Calu3 (cell line): ENCODE results near the gene DLGAP4. TPM values are rescaled to one million over a fixed set of nuclear protein-coding genes. Genes with fewer than 3 reads are reported as not detected.

Experiments used
- BruUV-seq: library from RNA; stranded (reverse); fragments of 400-500 nt; replicated peaks from 2 replicates; lab custom pipeline; 2021; lab: Mats Ljungman, UMichigan
- CTCF ChIA-PET: fragments of 300-600 bp; sonication (Branson Sonifier 250); formaldehyde crosslinking; loops from one replicate; lab custom pipeline; 2022; ENCODE audit warnings: antibody characterized with exemption; lab: Charles Lee
- DNase-seq: peaks from one replicate; pipeline ENCODE4 v3.0.0; 2022
- H3K27ac Mint-ChIP-seq: one replicate; pipeline ENCODE4 v1.8.0; 2022; ENCODE audit warnings: mixed read lengths; ENCODE audit not compliant: unreplicated experiment
- H3K27me3 Mint-ChIP-seq: one replicate; pipeline ENCODE4 v1.8.0; 2022; ENCODE audit warnings: mixed read lengths; ENCODE audit not compliant: unreplicated experiment
- H3K36me3 Mint-ChIP-seq: one replicate; pipeline ENCODE4 v1.8.0; 2022; ENCODE audit warnings: mild to moderate bottlenecking, moderate library complexity, mixed read lengths; ENCODE audit not compliant: insufficient read depth, unreplicated experiment
- H3K4me1 Mint-ChIP-seq: one replicate; pipeline ENCODE4 v1.8.0; 2022; ENCODE audit warnings: mild to moderate bottlenecking, low read depth, mixed read lengths; ENCODE audit not compliant: unreplicated experiment
- H3K4me3 Mint-ChIP-seq: one replicate; pipeline ENCODE4 v1.8.0; 2022; ENCODE audit warnings: mild to moderate bottlenecking, low read depth, moderate library complexity, mixed read lengths; ENCODE audit not compliant: unreplicated experiment
- H3K9me3 Mint-ChIP-seq: one replicate; pipeline ENCODE4 v1.8.0; 2022; ENCODE audit warnings: low read depth, mixed read lengths; ENCODE audit not compliant: unreplicated experiment
- intact Hi-C: fragments of 100-400 bp; cut with micrococcal nuclease; formaldehyde crosslinking; loops from one replicate; pipeline ENCODE4 v1.10.0; 2022; ENCODE audit not compliant: unreplicated experiment
- total RNA-seq: library from RNA; stranded (reverse); gene quantifications from 2 replicates; pipeline ENCODE4 v1.2.3, GENCODE V29; 2022
- TF ChIP-seq, protein P1 (sequence below): fragments of 200-600 bp; IDR thresholded peaks from one replicate; pipeline ENCODE4 v1.8.0; 2022; ENCODE audit warnings: antibody characterized with exemption; ENCODE audit not compliant: unreplicated experiment

The DLGAP4 gene
- total RNA-seq, 1 experiment from 2014 or later, result 66.4 TPM

DNA sequence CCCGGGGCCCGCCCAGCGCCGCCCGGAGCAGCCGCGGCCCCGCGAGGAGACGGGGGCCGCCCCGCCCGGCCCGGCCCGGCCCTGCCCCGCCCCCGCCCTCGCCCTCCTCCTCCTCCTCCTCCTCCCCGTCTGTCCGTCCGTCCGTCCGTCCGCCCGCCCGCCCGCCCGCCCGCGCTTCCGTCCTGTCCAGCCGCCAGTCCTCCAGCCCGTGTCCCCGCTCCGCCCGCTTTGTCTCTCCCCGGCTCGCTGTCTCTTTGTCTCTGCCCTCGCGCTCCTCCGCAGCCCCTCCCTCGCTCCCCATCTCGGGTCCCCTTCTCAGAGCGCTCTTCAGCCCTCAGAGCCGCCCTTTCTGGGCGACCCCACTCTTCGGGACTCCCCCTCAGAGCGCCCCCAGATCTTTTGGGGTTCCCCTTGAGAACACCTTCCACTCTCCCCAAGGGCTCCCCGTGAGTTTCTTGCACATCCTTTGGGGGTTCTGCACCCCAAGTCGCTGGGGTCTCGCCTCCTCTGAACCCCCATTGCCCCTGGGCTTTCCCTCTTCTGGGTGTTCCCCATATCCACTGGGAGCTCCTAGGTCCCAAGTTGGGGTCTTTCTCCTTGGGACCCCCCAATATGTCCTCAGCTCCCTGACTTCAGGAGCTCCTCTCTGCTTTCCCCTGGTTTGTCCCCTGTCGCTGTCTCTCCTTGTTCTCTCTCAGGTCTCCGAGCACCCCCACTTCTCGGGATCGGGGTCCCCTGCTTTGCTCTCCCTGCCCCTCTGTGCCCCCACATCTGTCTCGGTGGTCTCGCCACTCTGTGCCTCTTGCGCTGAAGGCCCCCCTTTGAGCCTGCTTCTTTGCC is 155.7 kb downstream of the DLGAP4 start:
- CTCF ChIA-PET, result interaction anchor here (0.7 kb wide), 1 partner anchor 29 kb away, joined by 3 read pairs; no protein-coding TSS in a partner anchor
- BruUV-seq, result no TSS peak
- DNase-seq, result peak; percentile 51
- Mint-ChIP-seq H3K4me1 (peaks cover 49% of the 10 kb centered on the region), H3K27ac (peak overlapping the region; percentile 92), H3K4me3 (peak overlapping the region; percentile 99), H3K9me3 (no peaks in the 10 kb centered on the region), H3K36me3 (peaks cover 31% of the 10 kb centered on the region), H3K27me3 (peaks cover 2% of the 10 kb centered on the region)
- TF ChIP-seq, protein P1, sequence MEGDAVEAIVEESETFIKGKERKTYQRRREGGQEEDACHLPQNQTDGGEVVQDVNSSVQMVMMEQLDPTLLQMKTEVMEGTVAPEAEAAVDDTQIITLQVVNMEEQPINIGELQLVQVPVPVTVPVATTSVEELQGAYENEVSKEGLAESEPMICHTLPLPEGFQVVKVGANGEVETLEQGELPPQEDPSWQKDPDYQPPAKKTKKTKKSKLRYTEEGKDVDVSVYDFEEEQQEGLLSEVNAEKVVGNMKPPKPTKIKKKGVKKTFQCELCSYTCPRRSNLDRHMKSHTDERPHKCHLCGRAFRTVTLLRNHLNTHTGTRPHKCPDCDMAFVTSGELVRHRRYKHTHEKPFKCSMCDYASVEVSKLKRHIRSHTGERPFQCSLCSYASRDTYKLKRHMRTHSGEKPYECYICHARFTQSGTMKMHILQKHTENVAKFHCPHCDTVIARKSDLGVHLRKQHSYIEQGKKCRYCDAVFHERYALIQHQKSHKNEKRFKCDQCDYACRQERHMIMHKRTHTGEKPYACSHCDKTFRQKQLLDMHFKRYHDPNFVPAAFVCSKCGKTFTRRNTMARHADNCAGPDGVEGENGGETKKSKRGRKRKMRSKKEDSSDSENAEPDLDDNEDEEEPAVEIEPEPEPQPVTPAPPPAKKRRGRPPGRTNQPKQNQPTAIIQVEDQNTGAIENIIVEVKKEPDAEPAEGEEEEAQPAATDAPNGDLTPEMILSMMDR, result no peak
- intact Hi-C loops, result no loop called here

DNA sequence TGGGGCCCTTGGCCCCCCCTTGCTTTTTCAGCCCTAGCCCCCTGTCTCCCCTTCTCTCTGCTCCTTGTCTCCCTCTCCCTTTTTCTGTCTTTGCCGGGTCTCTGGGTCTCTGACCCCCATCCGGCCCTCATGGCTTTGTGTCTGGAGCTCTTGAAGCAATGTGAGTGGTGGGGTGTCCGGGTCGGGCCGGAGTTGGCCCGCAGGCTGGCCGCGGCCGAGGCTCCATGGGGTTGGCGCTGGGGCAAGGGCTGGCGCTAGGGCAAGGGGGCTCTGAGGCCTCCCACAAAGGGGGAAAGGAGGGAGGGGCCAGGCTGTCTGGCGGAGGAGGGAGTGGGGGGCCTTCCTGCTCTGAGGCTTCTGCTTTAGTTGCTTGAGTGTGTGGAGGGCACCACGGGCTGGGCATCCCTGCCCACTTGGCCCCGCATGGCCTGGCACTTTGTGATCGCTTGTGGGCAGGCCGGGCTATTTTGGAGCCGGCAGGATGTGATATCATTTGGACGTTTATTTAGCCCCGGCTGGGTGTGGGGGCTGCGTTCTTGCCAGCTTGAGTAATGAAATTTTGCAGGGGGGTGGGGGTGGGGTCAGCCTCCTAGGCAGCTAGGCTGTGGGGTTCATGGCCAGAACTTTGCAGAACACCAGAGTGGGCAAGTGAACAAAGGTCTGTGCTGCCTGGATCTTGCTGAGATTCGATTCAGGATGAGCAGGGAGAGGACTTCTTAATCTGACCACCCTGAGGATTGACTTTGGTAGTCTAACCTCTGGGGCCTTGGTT is 156.5 kb downstream of the DLGAP4 start:
- peaks cover 57% of the 10 kb centered on the region for H3K4me1 Mint-ChIP-seq
- BruUV-seq, result no TSS peak
- intact Hi-C loops, result no loop called here
- peaks cover 33% of the 10 kb centered on the region for H3K36me3 Mint-ChIP-seq
- H3K27me3 Mint-ChIP-seq, result no peaks in the 10 kb centered on the region
- peak overlapping the region; percentile 92 for H3K27ac Mint-ChIP-seq
- CTCF ChIA-PET, result interaction anchor here (0.6 to 0.7 kb wide), 2 partner anchors 28 to 108 kb away, joined by 3 to 4 read pairs; no protein-coding TSS in a partner anchor
- TF ChIP-seq, protein P1, result no peak
- peak; percentile 42 for DNase-seq
- H3K4me3 Mint-ChIP-seq, result peak overlapping the region; percentile 99
- H3K9me3 Mint-ChIP-seq, result no peaks in the 10 kb centered on the region

DNA sequence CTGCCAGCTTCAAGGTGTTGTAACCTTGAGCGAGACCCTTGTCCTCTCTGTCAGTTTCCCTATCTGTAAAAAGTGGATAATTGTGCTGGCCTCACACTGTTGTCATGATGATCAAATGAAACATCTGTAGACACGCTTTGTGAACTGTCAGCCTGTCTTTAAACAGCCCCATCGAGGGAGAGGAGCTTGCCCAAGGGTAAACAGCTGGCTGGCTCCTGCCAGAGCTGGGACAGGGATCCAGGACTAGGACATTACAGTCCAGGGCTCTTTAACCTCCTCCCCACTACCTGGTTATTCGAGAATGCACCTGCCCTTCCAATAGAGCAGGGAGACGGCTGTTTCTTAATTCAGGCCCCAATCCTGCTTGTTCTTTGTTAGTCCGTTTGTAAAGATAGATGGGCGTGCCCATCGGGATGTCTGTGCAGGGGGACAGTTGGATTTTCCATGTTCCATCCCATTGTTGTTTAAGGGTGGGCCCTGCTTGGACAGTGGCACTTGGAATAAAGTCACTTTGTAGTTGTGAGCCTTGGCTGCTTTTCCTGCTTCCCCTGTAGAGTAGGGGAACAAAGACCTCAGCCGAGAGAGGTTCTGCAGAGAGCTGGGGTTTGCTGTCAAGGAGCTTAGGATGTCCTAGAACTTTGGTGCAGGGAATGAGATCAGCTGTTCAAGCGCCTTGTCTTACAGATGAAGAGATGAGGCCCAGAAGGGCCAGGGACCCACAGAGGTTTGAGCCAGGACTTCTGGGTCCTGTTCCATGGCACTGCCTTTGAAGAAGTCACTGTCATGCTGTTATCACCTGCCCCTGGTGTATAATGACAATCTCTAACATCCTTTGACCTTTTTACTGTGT is 157.3 kb downstream of the DLGAP4 start:
- CTCF ChIA-PET, result interaction anchor here (0.6 kb wide), 3 partner anchors 39 to 1200 kb away, joined by 5 to 9 read pairs (median 5); no protein-coding TSS in a partner anchor
- no peaks in the 10 kb centered on the region for H3K9me3 Mint-ChIP-seq
- H3K4me1 Mint-ChIP-seq, result peaks cover 65% of the 10 kb centered on the region
- no peak overlapping the region for H3K27ac Mint-ChIP-seq
- no peaks in the 10 kb centered on the region for H3K27me3 Mint-ChIP-seq
- intact Hi-C loops, result no loop called here
- H3K36me3 Mint-ChIP-seq, result peaks cover 33% of the 10 kb centered on the region
- peak overlapping the region; percentile 99 for H3K4me3 Mint-ChIP-seq
- no peak for DNase-seq
- BruUV-seq, result TSS peak; percentile 58
- TF ChIP-seq, protein P1, result no peak
